Endothelial cell of umbilical vein (primary cell): ENCODE results near the gene NTRK2. TPM values are rescaled to one million over a fixed set of nuclear protein-coding genes. Genes with fewer than 3 reads are reported as not detected.
"Not testable (repeated sequence)": the region's sequence is repeated elsewhere in the genome, so short reads cannot be mapped to it uniquely, and the experiment has no call there.

Source experiments
- BruUV-seq: library from RNA; stranded (reverse); fragments of 400-500 nt; replicated peaks from 2 replicates; lab custom pipeline; 2021; lab: Mats Ljungman, UMichigan
- CTCF ChIA-PET: fragments of 300-600, 350-600 bp; sonication (Branson Sonifier 250); formaldehyde crosslinking; loops from one replicate; lab custom pipeline; 2021; ENCODE audit warnings: antibody characterized with exemption, inconsistent platforms; lab: Charles Lee
- POLR2A ChIA-PET: fragments of 300-600, 350-600 bp; sonication (Branson Sonifier 250); formaldehyde crosslinking; loops from one replicate; lab custom pipeline; 2021; ENCODE audit warnings: antibody characterized with exemption, inconsistent platforms; lab: Charles Lee
- DNase-seq: peaks from one replicate; pipeline ENCODE4 v3.0.0-alpha.2; 2011; ENCODE audit warnings: low read depth, low spot score
- FAIRE-seq: peaks from 2 replicates; lab custom pipeline; 2011; peaks lifted over from hg19 to GRCh38; lab: Jason Lieb, UNC
- H2AFZ ChIP-seq: 2 replicates; pipeline ENCODE4 v1.6.0; 2012; ENCODE audit warnings: low read depth, low read length, control low read depth, inconsistent platforms
- H3K27ac ChIP-seq: 2 replicates; pipeline ENCODE4 v1.5.1; 2011; ENCODE audit warnings: low read depth, mild to moderate bottlenecking, control low read depth, low read length, moderate library complexity; ENCODE audit not compliant: insufficient read depth
- H3K27me3 ChIP-seq, 2 experiments: 2 replicates each; pipeline versions ENCODE4 v1.6.0 to v1.6.1; 2011; ENCODE audit warnings: low read length in 2 of 2, mixed read lengths in 1 of 2; ENCODE audit not compliant: control insufficient read depth in 2 of 2, insufficient read depth in 2 of 2
- H3K36me3 ChIP-seq, 2 experiments: 2 replicates in 1 of 2; 3 replicates in 1 of 2; pipeline ENCODE4 v1.5.1; 2011; ENCODE audit warnings: low read length in 2 of 2, mild to moderate bottlenecking in 1 of 2, moderate library complexity in 1 of 2; ENCODE audit not compliant: control insufficient read depth in 2 of 2, insufficient read depth in 2 of 2; ENCODE audit errors: extremely low read depth in 1 of 2
- H3K4me1 ChIP-seq: 3 replicates; pipeline ENCODE4 v1.5.1; 2011; ENCODE audit warnings: mild to moderate bottlenecking, low read length; ENCODE audit not compliant: control insufficient read depth, insufficient read depth; ENCODE audit errors: extremely low read depth
- H3K4me2 ChIP-seq: 2 replicates; pipeline ENCODE4 v1.6.1; 2011; ENCODE audit warnings: low read length, control low read depth, mixed read lengths; ENCODE audit not compliant: insufficient read depth
- H3K4me3 ChIP-seq, 3 experiments: fragments of 200-600 bp in 1 of 3; sonication (generic), shearing (Covaris generic) in 1 of 3; replicated peaks in 1 of 3; 2 replicates each; pipeline ENCODE4 v1.5.1; 2011 to 2016; ENCODE audit warnings: control low read depth in 3 of 3, low read length in 3 of 3, mild to moderate bottlenecking in 2 of 3, inconsistent platforms in 1 of 3, low read depth in 1 of 3, moderate library complexity in 1 of 3; ENCODE audit not compliant: insufficient read depth in 1 of 3
- H3K79me2 ChIP-seq: 2 replicates; pipeline ENCODE4 v1.6.0; 2012; ENCODE audit warnings: low read length, inconsistent platforms; ENCODE audit not compliant: control insufficient read depth, insufficient read depth
- H3K9ac ChIP-seq: replicated peaks from 2 replicates; pipeline ENCODE3; 2011; ENCODE audit warnings: low read length, control low read depth; ENCODE audit not compliant: insufficient read depth; ENCODE audit errors: extremely low read depth
- H3K9me1 ChIP-seq: replicated peaks from 3 replicates; pipeline ENCODE4 v1.6.0; 2011; ENCODE audit warnings: mild to moderate bottlenecking, low read length; ENCODE audit not compliant: control insufficient read depth, insufficient read depth; ENCODE audit errors: extremely low read depth
- H3K9me3 ChIP-seq: replicated peaks from 2 replicates; pipeline ENCODE4 v1.5.1; 2012; ENCODE audit warnings: low read length, inconsistent platforms; ENCODE audit not compliant: control insufficient read depth, insufficient read depth
- H4K20me1 ChIP-seq: replicated peaks from 2 replicates; pipeline ENCODE3; 2011; ENCODE audit warnings: mild to moderate bottlenecking, low read length; ENCODE audit not compliant: control insufficient read depth, insufficient read depth; ENCODE audit errors: extremely low read depth
- CTCF ChIP-seq, 2 donors: IDR thresholded peaks; 1 replicate in 1 of 2; 2 replicates in 1 of 2; pipeline ENCODE4 v1.5.1; 2011; ENCODE audit warnings: low read length in 2 of 2, mild to moderate bottlenecking in 2 of 2, moderate library complexity in 2 of 2, control low read depth in 1 of 2, inconsistent platforms in 1 of 2, low read depth in 1 of 2; ENCODE audit not compliant: insufficient read depth in 1 of 2; ENCODE audit errors: extremely low read depth in 1 of 2
- EZH2 ChIP-seq: IDR thresholded peaks from 2 replicates; pipeline ENCODE4 v1.6.1; 2012; ENCODE audit warnings: borderline replicate concordance, low read depth, mild to moderate bottlenecking, moderate library complexity, low read length, inconsistent platforms; ENCODE audit not compliant: severe bottlenecking
- FOS ChIP-seq: IDR thresholded peaks from 2 replicates; pipeline ENCODE4 v1.6.1; 2011; ENCODE audit warnings: mild to moderate bottlenecking, low read length, moderate library complexity, borderline replicate concordance; ENCODE audit not compliant: insufficient read depth
- GATA2 ChIP-seq: IDR thresholded peaks from 2 replicates; pipeline ENCODE4 v1.7.0; 2011; ENCODE audit warnings: low read depth, mild to moderate bottlenecking, moderate library complexity, mixed read lengths, low read length; ENCODE audit not compliant: insufficient read length, insufficient read depth
- JUN ChIP-seq: IDR thresholded peaks from 2 replicates; pipeline ENCODE4 v1.6.1; 2011; ENCODE audit warnings: borderline replicate concordance, low read depth; ENCODE audit not compliant: insufficient read length, insufficient read depth
- MAX ChIP-seq: IDR thresholded peaks from 2 replicates; pipeline ENCODE4 v1.6.1; 2011; ENCODE audit not compliant: insufficient read depth, insufficient read length
- MYC ChIP-seq: IDR thresholded peaks from one replicate; pipeline ENCODE4 v1.6.1; 2011; ENCODE audit warnings: mild to moderate bottlenecking, low read depth, low read length
- POLR2A ChIP-seq: IDR thresholded peaks from 2 replicates; pipeline ENCODE4 v1.6.1; 2012; ENCODE audit warnings: low read depth, mild to moderate bottlenecking, control low read depth, low read length
- POLR2AphosphoS5 ChIP-seq: IDR thresholded peaks from 2 replicates; pipeline ENCODE4 v1.6.1; 2012; ENCODE audit warnings: low read depth, mild to moderate bottlenecking, control low read depth, low read length, moderate library complexity; ENCODE audit not compliant: insufficient read depth
- dilution Hi-C: fragments of 300-500 bp; cut with MboI; formaldehyde crosslinking; loops from one replicate; pipeline ENCODE4 v1.15.0; 2019; ENCODE audit warnings: low sequenced_read_pairs; ENCODE audit not compliant: extremely low pct_ligation_motif_present
- intact Hi-C: fragments of 100-400 bp; cut with micrococcal nuclease; formaldehyde crosslinking; loops from one replicate; pipeline ENCODE4 v1.10.0; 2022
- polyA plus RNA-seq, 4 experiments: library from polyadenylated mRNA; depleted of rRNA in 3 of 4; stranded (reverse) in 3 of 4; unstranded in 1 of 4; fragments of >200 nt; gene quantifications; 2 replicates each; pipeline versions ENCODE4 v1.2.1 to v1.2.3, GENCODE V29; 2011 to 2012; ENCODE audit warnings: missing spikeins in 1 of 4
- total RNA-seq: library from RNA; stranded (reverse); gene quantifications from 2 replicates; pipeline ENCODE4 v1.2.3, GENCODE V29; 2021

Gene NTRK2
- total and polyA plus RNA-seq, 2 donors (not counting 3 experiments of a cell fraction or from before 2014, with no cell fraction given) = 0.01 to 0.13 TPM

- CTCF ChIA-PET = no interaction called here
- intact Hi-C loops = no loop called here
- Histone ChIP-seq H3K27me3 (peaks cover 0 to 2% of the 10 kb centered on the region in 2 experiments), H3K36me3 (no peaks in the 10 kb centered on the region), H3K9ac (no peak overlapping the region), H3K79me2 (no peaks in the 10 kb centered on the region), H4K20me1 (no peaks in the 10 kb centered on the region), H3K4me1 (no peaks in the 10 kb centered on the region), H3K4me3 (no peak overlapping the region), H3K27ac (no peak overlapping the region), H3K4me2 (no peak overlapping the region), H3K9me1 (no peaks in the 10 kb centered on the region), H2AFZ (no peak overlapping the region), H3K9me3 (no peaks in the 10 kb centered on the region)
- dilution Hi-C loops = no loop called here
- POLR2A ChIA-PET = no interaction called here
- no TSS peak for BruUV-seq
- DNase-seq (no peak), FAIRE-seq (no peak)
- TF ChIP-seq POLR2AphosphoS5 (no peak), MYC (no peak), EZH2 (no peak), CTCF (IDR thresholded peaks at IDR 0.05; ENCODE audit: extremely low read depth in 1 of 2, insufficient read depth in 1 of 2, low read depth in 1 of 2, low read length in 2 of 2) (no peak), JUN (no peak), GATA2 (no peak), POLR2A (no peak), FOS (no peak), MAX (no peak)
Measured at GRCh38 chr9:84898188-84898587, 228.7 kb downstream of the NTRK2 start.

- H2AFZ ChIP-seq, H3K27ac ChIP-seq, H3K9me1 ChIP-seq, H4K20me1 ChIP-seq, H3K4me1 ChIP-seq, H3K79me2 ChIP-seq, dilution Hi-C loops, H3K36me3 ChIP-seq, H3K9me3 ChIP-seq, POLR2A ChIA-PET, DNase-seq, BruUV-seq, CTCF ChIA-PET, H3K27me3 ChIP-seq, H3K9ac ChIP-seq, H3K4me3 ChIP-seq, H3K4me2 ChIP-seq, FAIRE-seq, intact Hi-C loops: not testable (repeated sequence)
Measured at GRCh38 chr9:84898618-84899017, 229.1 kb downstream of the NTRK2 start.
